OCI-LY7 (cell line): ENCODE measurements around the gene MIA2. TPM values are rescaled to one million over a fixed set of nuclear protein-coding genes. Genes with fewer than 3 reads are reported as not detected.
"Not testable (repeated sequence)": the region's sequence is repeated elsewhere in the genome, so short reads cannot be mapped to it uniquely, and the experiment has no call there.

Experiments used
- BruUV-seq: library from RNA; stranded (reverse); fragments of 400-500 nt; replicated peaks from 2 replicates; lab custom pipeline; 2021; lab: Mats Ljungman, UMichigan
- CTCF ChIA-PET: fragments of 300-600 bp; sonication (Branson Sonifier 250); formaldehyde crosslinking; loops from one replicate; lab custom pipeline; 2022; ENCODE audit warnings: antibody characterized with exemption; ENCODE audit not compliant: unreplicated experiment; lab: Charles Lee
- POLR2A ChIA-PET: fragments of 300-600 bp; sonication (Branson Sonifier 250); formaldehyde crosslinking; loops from one replicate; lab custom pipeline; 2022; ENCODE audit warnings: antibody characterized with exemption; lab: Charles Lee
- DNase-seq: peaks from one replicate; pipeline ENCODE4 v3.0.0-alpha.2; 2015; ENCODE audit warnings: low spot score
- H2AFZ ChIP-seq: fragments of 200-600 bp; sonication (generic), shearing (Covaris generic); 2 replicates; pipeline ENCODE4 v1.6.1; 2014; ENCODE audit warnings: mild to moderate bottlenecking, antibody characterized with exemption, low read length, moderate library complexity
- H3K27ac ChIP-seq: fragments of 200-600 bp; sonication (generic); 2 replicates; pipeline ENCODE4 v1.5.1; 2014; ENCODE audit warnings: mixed run types, low read depth, mild to moderate bottlenecking, moderate library complexity, low read length, inconsistent platforms; ENCODE audit not compliant: poor library complexity, severe bottlenecking
- H3K36me3 ChIP-seq: fragments of 200-600 bp; sonication (generic); 2 replicates; pipeline ENCODE4 v1.6.1; 2014; ENCODE audit warnings: mild to moderate bottlenecking, antibody characterized with exemption, low read length, moderate library complexity, mixed read lengths; ENCODE audit not compliant: insufficient read depth
- H3K4me1 ChIP-seq: fragments of 200-600 bp; sonication (generic); 2 replicates; pipeline ENCODE4 v1.5.1; 2014; ENCODE audit warnings: mild to moderate bottlenecking, low read length; ENCODE audit not compliant: insufficient read depth, poor library complexity, severe bottlenecking
- H3K4me2 ChIP-seq: fragments of 200-600 bp; sonication (generic); 2 replicates; pipeline ENCODE4 v1.6.1; 2014; ENCODE audit warnings: mild to moderate bottlenecking, low read length
- H3K4me3 ChIP-seq: fragments of 200-600 bp; sonication (generic); 2 replicates; pipeline ENCODE4 v1.5.1; 2014; ENCODE audit warnings: mild to moderate bottlenecking, low read depth, low read length; ENCODE audit not compliant: poor library complexity, severe bottlenecking
- H3K79me2 ChIP-seq: fragments of 200-600 bp; sonication (generic); 2 replicates; pipeline ENCODE4 v1.6.1; 2016; ENCODE audit warnings: low read depth, mild to moderate bottlenecking, low read length, moderate library complexity, mixed read lengths; ENCODE audit not compliant: insufficient read depth
- H3K9me2 ChIP-seq: fragments of 200-600 bp; sonication (generic); 2 replicates; pipeline ENCODE4 v1.6.1; 2016; ENCODE audit warnings: mild to moderate bottlenecking, low read length, mixed read lengths; ENCODE audit not compliant: insufficient read depth
- H3K9me3 ChIP-seq: fragments of 200-600 bp; sonication (generic); 2 replicates; pipeline ENCODE4 v1.6.1; 2014; ENCODE audit warnings: mild to moderate bottlenecking, mixed run types, low read length, mixed read lengths
- H4K20me1 ChIP-seq: fragments of 200-600 bp; sonication (generic); 2 replicates; pipeline ENCODE4 v1.6.1; 2014; ENCODE audit warnings: mild to moderate bottlenecking, antibody characterized with exemption, low read length, moderate library complexity, mixed read lengths; ENCODE audit not compliant: insufficient read depth
- EZH2phosphoT487 ChIP-seq: fragments of 200-600 bp; sonication (generic); IDR thresholded peaks from 2 replicates; pipeline ENCODE4 v1.6.1; 2018; ENCODE audit warnings: low read depth, borderline replicate concordance, mild to moderate bottlenecking, mixed run types, antibody characterized with exemption, low read length, moderate library complexity, mixed read lengths
- intact Hi-C: fragments of 100-400 bp; cut with micrococcal nuclease; formaldehyde crosslinking; loops from one replicate; pipeline ENCODE4 v1.10.0; 2022; ENCODE audit not compliant: unreplicated experiment
- total RNA-seq, 2 experiments: library from RNA; depleted of rRNA in 1 of 2; stranded (reverse); fragments of >200 nt in 1 of 2; shearing (Covaris generic) in 1 of 2; gene quantifications; 2 replicates each; pipeline ENCODE4 v1.2.3, GENCODE V29; 2014 to 2022
- TF ChIP-seq, protein P1 (sequence below): fragments of 200-600 bp; sonication (generic); conservative IDR thresholded peaks from 2 replicates; pipeline ENCODE4 v1.5.1; 2014; ENCODE audit warnings: mild to moderate bottlenecking, antibody characterized with exemption, low read length, moderate library complexity, mixed read lengths

Gene MIA2
- total RNA-seq, 2 experiments from 2014 or later, result 20.2 to 28.3 TPM

GRCh38 chr14:39276005-39276404 is 42.3 kb downstream of the MIA2 start:
- Histone ChIP-seq H3K36me3 (peaks cover 51% of the 10 kb centered on the region), H3K4me3 (no peak overlapping the region), H3K79me2 (peaks cover 72% of the 10 kb centered on the region), H3K27ac (no peak overlapping the region), H2AFZ (no peak overlapping the region), H3K9me2 (no peaks in the 10 kb centered on the region), H3K4me1 (no peaks in the 10 kb centered on the region), H3K9me3 (peaks cover 32% of the 10 kb centered on the region), H3K4me2 (no peak overlapping the region), H4K20me1 (no peaks in the 10 kb centered on the region)
- no peak for DNase-seq
- CTCF ChIA-PET, result no interaction called here
- no TSS peak for BruUV-seq
- TF ChIP-seq EZH2phosphoT487, result no peak
- TF ChIP-seq, protein P1, sequence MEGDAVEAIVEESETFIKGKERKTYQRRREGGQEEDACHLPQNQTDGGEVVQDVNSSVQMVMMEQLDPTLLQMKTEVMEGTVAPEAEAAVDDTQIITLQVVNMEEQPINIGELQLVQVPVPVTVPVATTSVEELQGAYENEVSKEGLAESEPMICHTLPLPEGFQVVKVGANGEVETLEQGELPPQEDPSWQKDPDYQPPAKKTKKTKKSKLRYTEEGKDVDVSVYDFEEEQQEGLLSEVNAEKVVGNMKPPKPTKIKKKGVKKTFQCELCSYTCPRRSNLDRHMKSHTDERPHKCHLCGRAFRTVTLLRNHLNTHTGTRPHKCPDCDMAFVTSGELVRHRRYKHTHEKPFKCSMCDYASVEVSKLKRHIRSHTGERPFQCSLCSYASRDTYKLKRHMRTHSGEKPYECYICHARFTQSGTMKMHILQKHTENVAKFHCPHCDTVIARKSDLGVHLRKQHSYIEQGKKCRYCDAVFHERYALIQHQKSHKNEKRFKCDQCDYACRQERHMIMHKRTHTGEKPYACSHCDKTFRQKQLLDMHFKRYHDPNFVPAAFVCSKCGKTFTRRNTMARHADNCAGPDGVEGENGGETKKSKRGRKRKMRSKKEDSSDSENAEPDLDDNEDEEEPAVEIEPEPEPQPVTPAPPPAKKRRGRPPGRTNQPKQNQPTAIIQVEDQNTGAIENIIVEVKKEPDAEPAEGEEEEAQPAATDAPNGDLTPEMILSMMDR, result no peak
- intact Hi-C loops, result no loop called here
- POLR2A ChIA-PET, result interaction anchor here (1.7 kb wide), 1 partner anchor 15 kb away, joined by 4 read pairs; no protein-coding TSS in a partner anchor

GRCh38 chr14:39276579-39277114 is 42.9 kb downstream of the MIA2 start:
- TF ChIP-seq, protein P1, result no peak
- TF ChIP-seq EZH2phosphoT487, result no peak
- intact Hi-C loops, result no loop called here
- Histone ChIP-seq H3K79me2 (peaks cover 65% of the 10 kb centered on the region), H3K4me1 (no peaks in the 10 kb centered on the region), H2AFZ (no peak overlapping the region), H3K9me3 (peaks cover 25% of the 10 kb centered on the region), H3K4me2 (no peak overlapping the region), H3K4me3 (no peak overlapping the region), H3K36me3 (peaks cover 50% of the 10 kb centered on the region), H3K27ac (no peak overlapping the region), H3K9me2 (no peaks in the 10 kb centered on the region), H4K20me1 (no peaks in the 10 kb centered on the region)
- no TSS peak for BruUV-seq
- ChIA-PET POLR2A (interaction anchor here (0.7 to 1.7 kb wide), 2 partner anchors 14 to 108 kb away, joined by 3 to 4 read pairs; no protein-coding TSS in a partner anchor), CTCF (no interaction called here)
- DNase-seq, result no peak

- DNase-seq, result no peak
- Histone ChIP-seq H3K4me3 (no peak overlapping the region), H3K27ac (no peak overlapping the region), H2AFZ (no peak overlapping the region), H3K9me3 (peaks cover 5% of the 10 kb centered on the region; the same call in 1 of the 2 replicates), H3K4me2 (no peak overlapping the region), H3K79me2 (peaks cover 43% of the 10 kb centered on the region), H4K20me1 (no peaks in the 10 kb centered on the region), H3K4me1 (no peaks in the 10 kb centered on the region), H3K36me3 (peaks cover 59% of the 10 kb centered on the region), H3K9me2 (no peaks in the 10 kb centered on the region)
- no TSS peak for BruUV-seq
- TF ChIP-seq, protein P1, result no peak
- CTCF ChIA-PET, result no interaction called here
- POLR2A ChIA-PET, result no interaction called here
- intact Hi-C loops, result no loop called here
These were observed 45.8 kb downstream of the MIA2 start for GRCh38 chr14:39279515-39279914.

GRCh38 chr14:39280678-39281077 is 47.0 kb downstream of the MIA2 start:
- H3K9me2 ChIP-seq, H3K4me2 ChIP-seq, H4K20me1 ChIP-seq, BruUV-seq, H3K27ac ChIP-seq, H3K9me3 ChIP-seq, H2AFZ ChIP-seq, CTCF ChIA-PET, H3K4me1 ChIP-seq, intact Hi-C loops, H3K4me3 ChIP-seq, DNase-seq, POLR2A ChIA-PET: not testable (repeated sequence)
- Histone ChIP-seq H3K36me3 (peaks cover 59% of the 10 kb centered on the region), H3K79me2 (peaks cover 32% of the 10 kb centered on the region; the same call in 1 of the 2 replicates)
